HG03469 (cell line): ENCODE data around the gene ZNF724.
"Not testable (repeated sequence)": the region's sequence is repeated elsewhere in the genome, so short reads cannot be mapped to it uniquely, and the experiment has no call there.

Experiments used
- ATAC-seq: cut with Tn5 transposase; IDR thresholded peaks from one replicate; pipeline ENCODE4 v1.9.1; 2021; ENCODE audit warnings: mild to moderate bottlenecking, moderate library complexity, moderate number of reproducible peaks; ENCODE audit not compliant: unreplicated experiment

Gene ZNF724

GRCh38 chr19:23249911-23250649 is at the start of gene ZNF724:
Gene ZNF724, minus strand, starts transcription at chr19:23250394. Its CDS starts 152 bp downstream, at chr19:23250242.
- ATAC-seq: peak; percentile 98

- no peak for ATAC-seq
These were observed 43.9 kb upstream of the ZNF724 start for GRCh38 chr19:23294141-23294540.

GRCh38 chr19:23289966-23290365 is 39.8 kb upstream of the ZNF724 start:
- ATAC-seq: not testable (repeated sequence)

GRCh38 chr19:23287620-23288019 is 37.4 kb upstream of the ZNF724 start:
- no peak for ATAC-seq

- ATAC-seq: no peak
These were observed 36.3 kb upstream of the ZNF724 start for GRCh38 chr19:23286477-23286876.

GRCh38 chr19:23285948-23286347 is 35.8 kb upstream of the ZNF724 start:
- no peak for ATAC-seq

- ATAC-seq: not testable (repeated sequence)
These were observed 35.1 kb upstream of the ZNF724 start for GRCh38 chr19:23285326-23285725.

- ATAC-seq: no peak
These were observed 33.7 kb upstream of the ZNF724 start for GRCh38 chr19:23283925-23284324.

- no peak for ATAC-seq
These were observed 31.6 kb upstream of the ZNF724 start for GRCh38 chr19:23281663-23282276.

- ATAC-seq: not testable (repeated sequence)
These were observed 27.9 kb upstream of the ZNF724 start for GRCh38 chr19:23278118-23278517.

GRCh38 chr19:23273590-23274412 is 23.6 kb upstream of the ZNF724 start:
- peak; percentile 98 for ATAC-seq

- no peak for ATAC-seq
These were observed 22.9 kb upstream of the ZNF724 start for GRCh38 chr19:23273022-23273589.

GRCh38 chr19:23263870-23264590 is 13.8 kb upstream of the ZNF724 start:
- ATAC-seq: no peak

- ATAC-seq: no peak
These were observed 13.2 kb upstream of the ZNF724 start for GRCh38 chr19:23263396-23263795.

GRCh38 chr19:23262920-23263319 is 12.7 kb upstream of the ZNF724 start:
- ATAC-seq: no peak

- no peak for ATAC-seq
These were observed 11.4 kb upstream of the ZNF724 start for GRCh38 chr19:23261496-23262020.

- ATAC-seq: no peak
These were observed 10.8 kb upstream of the ZNF724 start for GRCh38 chr19:23260956-23261355.

- no peak for ATAC-seq
These were observed 9.8 kb upstream of the ZNF724 start for GRCh38 chr19:23259961-23260360.

- ATAC-seq: no peak
These were observed 5.5 kb upstream of the ZNF724 start for GRCh38 chr19:23255700-23256099.

- ATAC-seq: no peak
These were observed 4.1 kb upstream of the ZNF724 start for GRCh38 chr19:23254141-23254910.
